ENCODE measurements around the gene CCDC107. TPM values are rescaled to one million over a fixed set of nuclear protein-coding genes. Genes with fewer than 3 reads are reported as not detected.

CCDC107 gene
- total RNA-seq, 1 donor from 2014 or later = 27.2 TPM

DNA sequence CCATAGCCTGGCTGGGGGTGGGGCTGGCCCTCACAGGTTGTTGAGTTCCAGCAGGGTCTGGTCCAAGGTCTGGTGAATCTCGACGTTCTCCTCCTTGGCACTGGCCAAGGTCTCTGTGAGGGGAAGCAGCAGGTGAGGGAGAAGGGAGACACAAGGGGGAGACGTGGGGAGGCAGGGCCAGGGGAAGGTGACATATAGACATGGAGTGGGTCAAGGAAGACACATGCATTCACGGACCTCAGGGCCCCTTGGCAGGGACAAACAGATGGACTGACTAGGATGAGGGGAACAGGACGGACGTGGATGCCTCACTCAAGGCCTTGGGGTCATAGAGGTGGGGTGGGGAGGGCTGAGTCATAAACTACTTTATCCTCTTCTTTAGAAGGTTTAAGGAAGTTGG, 24.0 kb downstream of the CCDC107 start:
- intact Hi-C loops (cut with micrococcal nuclease) = no loop called here

DNA sequence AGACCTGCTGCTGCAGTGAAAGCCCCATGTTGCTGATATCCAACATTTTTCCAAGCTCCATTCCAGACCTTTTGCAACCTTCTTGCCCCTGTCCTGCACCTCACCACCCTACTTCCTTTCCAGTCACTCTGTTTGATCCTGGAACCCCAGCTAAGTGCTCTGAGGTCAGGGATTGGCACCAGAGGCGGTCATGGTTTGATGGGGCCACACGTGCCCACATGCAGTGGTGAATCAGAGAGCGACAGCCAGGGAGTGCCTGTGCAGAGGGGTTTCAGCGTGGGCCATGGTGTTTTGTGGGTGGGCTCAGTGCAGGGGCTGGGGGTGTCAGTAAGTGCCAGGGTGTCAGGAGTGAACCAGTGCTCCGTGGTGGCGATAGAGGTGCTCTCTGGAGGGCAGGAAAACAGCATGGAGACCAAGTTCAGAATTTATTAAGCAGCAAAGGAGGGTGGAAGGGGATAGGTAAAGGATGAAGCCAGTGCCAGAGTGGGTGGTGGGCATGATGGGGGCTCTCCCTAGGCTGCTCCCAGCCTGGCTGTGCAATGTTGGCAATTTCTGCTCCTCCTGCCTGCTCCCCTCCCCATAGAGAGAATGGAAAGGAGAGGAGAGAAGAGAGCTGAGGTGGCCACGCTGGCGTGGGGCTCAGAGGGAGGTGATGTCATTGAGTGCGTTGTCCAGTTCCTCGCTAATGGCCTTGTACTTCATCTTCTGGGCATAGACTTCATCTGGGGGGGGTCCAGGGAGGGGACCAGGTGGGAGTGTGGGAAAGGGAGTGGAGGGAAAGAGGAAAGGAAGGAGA, 24.6 kb downstream of the CCDC107 start:
- intact Hi-C loops (cut with micrococcal nuclease) = no loop called here

DNA sequence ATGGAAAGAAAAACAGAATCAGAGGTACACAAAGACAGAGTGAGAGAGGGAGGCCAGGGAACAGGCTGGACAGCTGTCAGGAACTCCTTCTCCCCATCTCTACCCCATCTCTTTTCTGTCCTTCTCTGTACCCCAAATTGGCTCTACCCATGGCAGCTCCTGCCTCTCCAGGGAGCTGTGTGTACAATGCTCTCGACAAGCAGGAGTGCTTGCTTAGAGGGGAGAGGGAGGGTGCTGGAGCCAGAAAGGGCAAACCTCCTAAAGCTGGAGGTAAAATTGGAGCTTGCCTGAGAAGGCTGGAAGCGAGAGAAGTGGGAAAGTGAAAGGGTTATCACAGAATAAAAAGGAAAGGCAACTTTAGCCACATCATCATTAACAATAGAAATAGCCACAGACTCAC, 25.2 kb downstream of the CCDC107 start:
- intact Hi-C loops (cut with micrococcal nuclease) = no loop called here

DNA sequence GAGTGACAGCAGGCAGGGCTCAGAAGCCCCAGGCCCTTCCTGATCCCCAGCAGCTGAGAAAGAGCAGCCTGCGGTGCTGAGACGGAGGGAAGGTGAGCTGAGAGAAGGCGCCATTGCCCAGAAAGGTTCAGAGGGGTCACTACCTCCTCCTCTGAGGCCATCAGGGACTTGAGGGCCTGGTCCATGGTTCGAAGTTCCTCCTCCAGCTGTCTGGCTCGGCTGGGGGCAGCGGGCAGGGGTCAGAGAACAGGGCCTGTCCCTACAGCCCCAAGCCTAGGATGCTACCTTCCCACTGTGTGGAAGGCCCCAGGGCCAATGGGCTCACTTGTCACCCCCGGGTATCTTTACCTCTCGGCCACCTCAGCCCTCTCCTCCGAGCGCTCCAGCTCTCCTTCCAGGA, 26.8 kb downstream of the CCDC107 start:
- intact Hi-C loops (cut with micrococcal nuclease) = no loop called here

DNA sequence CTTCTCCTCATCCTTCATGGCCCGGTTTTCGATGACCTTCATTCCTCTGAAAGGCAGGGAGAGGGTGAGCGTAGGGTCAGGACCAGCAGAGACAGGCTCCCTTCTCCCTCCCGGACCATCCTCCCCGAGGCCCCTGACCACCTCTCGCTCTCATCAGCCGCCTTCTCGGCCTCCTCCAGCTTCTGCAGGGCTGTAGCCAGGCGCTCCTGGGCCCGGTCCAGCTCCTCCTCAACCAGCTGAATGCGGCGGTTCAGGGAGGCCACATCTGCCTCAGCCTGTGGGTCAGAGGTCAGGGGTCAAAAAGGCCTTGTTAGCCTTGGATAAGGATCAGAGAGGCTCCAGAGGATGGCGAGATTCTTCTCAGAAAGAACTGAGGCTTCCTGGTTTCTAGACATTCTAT, 27.4 kb downstream of the CCDC107 start:
- intact Hi-C loops (cut with micrococcal nuclease) = no loop called here

DNA sequence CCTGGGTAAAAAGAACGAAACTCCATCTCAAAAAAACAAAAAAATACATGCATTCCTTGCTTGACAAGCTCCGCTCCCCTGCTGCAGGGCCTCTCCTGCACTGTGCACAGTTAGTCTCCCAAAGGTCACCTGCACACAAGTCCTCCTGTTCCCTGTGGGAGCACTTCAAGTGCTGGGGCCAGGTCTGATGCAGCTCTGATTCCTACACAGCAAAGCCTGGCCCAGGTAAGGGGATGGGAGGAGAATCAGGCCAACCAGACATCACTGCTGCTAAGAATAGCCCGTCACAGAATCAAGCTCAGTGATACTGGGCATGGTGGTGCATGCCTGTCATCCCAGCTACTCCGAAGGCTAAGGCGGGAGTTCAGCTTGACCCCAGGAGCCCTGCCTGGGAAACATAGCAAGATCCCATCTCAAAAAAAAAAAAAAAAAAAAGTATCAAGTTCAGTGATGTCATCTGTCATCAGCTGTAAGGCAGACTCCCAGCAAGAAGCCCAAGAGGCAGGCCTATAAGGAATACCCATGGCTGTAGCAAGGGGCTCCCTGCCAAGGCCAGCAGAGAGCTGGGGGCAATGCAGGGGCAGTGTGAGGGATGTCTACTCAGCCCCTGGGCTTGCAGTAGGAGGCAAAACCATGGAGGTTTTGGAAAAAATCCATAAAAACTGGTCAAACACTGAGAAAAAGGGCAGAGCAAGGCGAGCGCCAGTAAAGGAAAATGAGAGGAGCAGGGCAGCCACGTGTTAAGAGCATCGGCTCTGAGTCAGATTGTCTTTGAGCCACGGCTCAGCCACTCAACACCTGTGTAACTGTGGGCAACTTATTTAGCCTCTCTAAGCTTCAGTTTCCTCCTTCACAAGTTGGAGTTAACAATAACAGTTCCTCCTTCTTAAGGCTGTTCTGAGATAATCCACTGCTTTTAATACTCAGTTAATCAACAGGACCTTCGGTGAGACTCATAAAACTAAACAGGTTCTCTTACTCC, 28.4 kb downstream of the CCDC107 start:
- intact Hi-C loops (cut with micrococcal nuclease) = no loop called here

DNA sequence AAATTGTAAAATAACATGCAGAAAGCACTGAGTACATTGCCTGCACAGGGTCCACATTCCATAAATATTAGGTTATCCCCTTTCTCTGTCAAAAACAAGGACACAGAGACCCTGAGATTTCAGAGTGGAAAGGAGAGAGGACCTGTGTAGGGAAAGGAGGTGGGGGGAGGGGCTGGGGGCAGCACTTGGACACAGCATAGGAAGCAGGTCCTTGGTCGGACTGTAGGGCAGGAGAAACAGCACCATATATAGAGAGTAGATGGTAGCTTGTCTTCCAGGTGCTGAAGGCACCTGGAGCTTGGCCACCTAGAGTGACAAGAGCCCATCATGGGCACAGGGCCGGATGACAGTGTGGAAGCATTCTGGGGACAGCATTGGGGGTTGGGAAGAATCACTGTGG, 29.2 kb downstream of the CCDC107 start:
- intact Hi-C loops (cut with micrococcal nuclease) = no loop called here

DNA sequence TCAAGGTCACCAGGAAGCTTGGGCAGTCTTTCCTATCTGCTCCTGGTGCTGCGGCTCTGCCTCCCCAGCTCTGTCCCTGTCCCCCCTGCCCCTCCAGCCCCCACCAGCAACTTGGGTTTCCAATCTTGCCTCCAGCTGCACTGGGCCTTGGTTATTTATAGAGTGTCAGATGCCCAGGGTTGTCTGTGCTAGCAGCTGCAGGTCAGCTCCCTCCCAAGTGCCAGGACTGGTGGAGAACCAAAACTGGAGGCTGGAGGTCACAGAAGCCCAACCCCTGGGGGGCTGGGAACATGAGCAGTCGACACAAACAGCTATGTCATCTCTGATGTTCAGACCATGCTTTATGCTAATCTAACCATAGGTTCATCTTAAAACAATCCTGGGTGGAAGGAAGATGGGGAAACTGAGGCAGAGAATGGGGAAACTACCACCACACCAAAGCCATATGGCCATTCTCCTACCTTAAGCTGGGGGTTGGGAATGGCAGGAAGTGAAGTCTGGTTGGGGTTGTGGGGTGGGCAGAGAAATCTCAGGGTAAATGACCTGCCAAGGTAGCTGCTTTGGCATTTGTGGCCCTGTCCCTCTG, 30.0 kb downstream of the CCDC107 start:
- intact Hi-C loops (cut with micrococcal nuclease) = no loop called here

DNA sequence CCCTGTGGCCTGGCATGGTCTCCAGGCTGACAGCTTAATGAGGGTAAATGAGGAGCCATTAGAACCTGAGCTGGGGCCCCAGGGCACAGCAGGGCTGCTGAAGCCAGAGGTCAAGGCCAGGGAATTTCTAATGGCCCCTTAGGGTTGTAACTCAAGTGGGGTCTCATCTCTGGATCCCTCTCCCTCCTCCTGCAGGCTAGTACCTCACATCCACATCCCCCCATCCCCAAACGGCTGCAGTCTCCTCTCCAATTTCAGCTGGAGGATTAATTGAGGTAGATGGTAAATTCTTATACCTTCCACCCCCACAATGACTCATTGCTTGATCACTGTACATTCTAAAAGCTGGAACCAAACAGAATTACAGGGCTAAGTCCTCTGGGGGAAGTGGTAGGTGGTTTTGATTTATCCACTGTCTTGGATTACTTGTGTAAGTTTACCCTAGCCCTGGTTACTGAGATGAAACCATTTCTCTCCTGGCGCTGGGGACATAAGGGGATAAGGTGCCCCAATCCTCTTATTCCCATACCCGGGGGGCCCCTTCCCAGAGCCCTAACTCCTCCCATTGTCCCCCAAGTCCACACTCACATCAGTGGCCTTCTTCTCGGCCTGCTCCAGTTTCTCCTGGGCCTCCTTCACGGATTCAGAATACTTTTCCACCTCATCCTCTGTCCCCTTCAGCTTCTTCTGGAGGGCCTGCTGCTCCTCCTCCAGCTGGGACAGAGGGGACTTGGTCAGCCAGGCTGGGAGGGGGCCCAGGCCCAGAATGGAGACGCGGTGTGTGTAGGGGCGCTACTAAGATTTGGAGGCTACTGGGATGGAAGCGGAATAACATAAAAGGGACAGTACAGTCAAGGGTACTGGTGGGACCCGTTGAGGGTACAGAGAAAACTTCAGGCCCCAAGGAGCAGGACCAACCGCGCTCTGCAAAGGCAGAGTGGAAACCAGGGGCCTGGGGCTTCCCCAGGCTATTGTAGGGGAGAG, 30.8 kb downstream of the CCDC107 start:
- intact Hi-C loops (cut with micrococcal nuclease) = no loop called here

DNA sequence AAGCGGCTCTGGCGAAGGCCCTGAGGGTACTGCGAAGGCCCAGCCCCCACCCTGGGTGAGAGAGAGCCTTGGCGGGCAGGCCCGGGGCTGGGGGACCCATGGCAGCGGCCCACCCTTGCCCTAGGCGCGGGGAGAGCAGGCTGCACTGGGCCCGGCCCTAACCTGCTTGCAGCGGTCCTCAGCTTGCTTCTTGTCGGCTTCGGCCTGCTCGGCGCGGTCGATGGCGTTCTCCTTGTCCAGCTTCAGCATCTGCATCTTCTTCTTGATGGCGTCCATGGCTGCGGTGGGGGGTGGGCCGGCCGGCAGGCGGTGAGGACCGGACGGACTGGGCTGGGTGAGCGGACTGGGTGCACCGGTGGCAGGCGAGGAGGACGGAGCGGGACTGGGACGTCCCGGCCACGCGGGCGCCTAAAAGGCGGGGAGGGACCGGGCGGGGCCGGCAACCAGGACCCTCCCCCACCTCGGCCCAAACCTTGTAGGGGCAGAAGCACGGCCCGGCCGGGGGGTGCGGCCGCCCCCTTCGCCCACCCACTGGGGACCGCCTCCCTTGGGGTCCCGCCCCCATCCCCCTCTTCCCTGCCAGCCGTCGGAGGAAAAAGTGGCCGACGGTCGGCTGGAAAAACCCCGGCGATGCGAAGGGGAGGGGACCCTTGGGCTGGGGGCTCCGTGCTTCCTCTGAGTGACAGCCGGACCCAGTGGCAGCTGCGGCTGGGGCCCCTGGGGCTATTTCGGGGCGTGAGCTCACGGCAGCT, 31.6 kb downstream of the CCDC107 start, which contains the start of gene TPM2:
TSS of gene TPM2 (minus strand) at position 384 of the 752 bp plus-strand sequence. CDS start at position 276, 108 bp downstream.
- intact Hi-C loops (cut with micrococcal nuclease) = loop anchor here (5.0 kb wide), 1 partner anchor 42 kb away; no protein-coding TSS in a partner anchor

DNA sequence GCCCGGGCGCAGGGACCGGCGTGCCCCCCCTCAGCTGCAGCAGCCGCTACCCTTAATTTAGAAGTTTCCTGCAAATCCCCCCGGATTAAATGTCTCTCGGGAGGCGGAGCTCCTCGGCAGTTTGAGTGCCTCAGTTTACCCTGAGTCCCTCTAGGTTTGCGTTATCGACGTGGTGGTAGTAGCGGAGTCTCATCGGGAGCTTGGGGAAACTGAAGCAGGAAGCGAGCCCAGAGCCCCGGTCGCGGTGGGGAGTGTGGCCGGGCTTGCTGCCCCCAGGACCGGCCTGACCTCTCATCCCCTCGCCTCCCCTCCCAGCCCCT, 32.2 kb downstream of the CCDC107 start:
- intact Hi-C loops (cut with micrococcal nuclease) = loop anchor here (5.0 kb wide), 1 partner anchor 43 kb away; no protein-coding TSS in a partner anchor

DNA sequence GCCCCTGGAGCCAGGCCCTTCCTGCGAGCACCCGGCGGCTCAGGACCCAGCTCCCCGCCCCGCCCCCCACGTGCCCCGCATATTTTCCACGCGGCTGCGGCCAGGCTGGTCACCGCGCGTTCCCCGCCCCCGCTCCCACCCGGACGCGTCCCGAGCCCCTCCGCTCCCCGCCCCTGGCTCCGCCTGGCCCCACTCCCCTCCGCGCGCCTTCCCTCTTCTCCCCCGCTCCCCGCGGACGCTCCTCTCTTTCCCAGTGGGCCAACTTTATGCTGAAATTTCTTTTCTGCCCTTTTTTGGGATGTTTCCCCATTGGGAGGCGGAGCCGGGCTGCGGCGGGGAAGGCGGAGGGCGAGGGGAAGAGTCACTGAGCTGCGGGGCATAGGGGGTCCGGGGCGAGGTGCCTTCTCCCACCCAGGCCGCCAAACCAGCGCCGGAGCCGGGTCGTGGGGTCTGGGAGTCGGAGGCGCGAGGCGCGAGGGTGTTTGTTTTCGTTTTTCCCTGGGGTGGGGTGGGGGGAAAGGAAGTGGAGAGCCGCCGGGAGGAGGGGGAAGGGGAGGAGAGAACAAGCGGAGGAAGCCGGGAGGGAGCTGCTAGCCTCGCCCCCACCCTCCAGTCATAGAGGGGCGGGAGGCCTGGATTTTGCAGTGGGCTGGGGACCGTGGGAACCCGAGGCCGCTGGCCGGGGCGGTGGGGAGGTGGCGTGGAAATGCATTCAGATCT, 32.7 kb downstream of the CCDC107 start:
- intact Hi-C loops (cut with micrococcal nuclease) = loop anchor here (5.0 kb wide), 1 partner anchor 43 kb away; no protein-coding TSS in a partner anchor

DNA sequence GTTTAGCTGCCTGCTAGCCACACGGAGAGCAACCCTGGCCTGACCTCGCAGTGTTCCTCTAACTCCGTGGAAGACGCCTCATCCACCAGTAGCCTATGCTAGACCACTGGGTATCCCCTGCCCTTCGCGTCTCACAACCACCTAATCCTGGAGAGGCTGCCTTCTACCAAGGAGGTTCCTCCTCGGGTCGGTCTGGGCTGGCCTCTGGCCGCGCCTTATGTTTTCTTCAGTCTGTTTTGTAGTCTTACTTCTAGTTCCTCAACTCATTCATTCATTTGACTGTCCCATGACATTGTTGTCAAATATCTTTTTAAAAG, 33.2 kb downstream of the CCDC107 start:
- intact Hi-C loops (cut with micrococcal nuclease) = loop anchor here (5.0 kb wide), 1 partner anchor 44 kb away; no protein-coding TSS in a partner anchor

DNA sequence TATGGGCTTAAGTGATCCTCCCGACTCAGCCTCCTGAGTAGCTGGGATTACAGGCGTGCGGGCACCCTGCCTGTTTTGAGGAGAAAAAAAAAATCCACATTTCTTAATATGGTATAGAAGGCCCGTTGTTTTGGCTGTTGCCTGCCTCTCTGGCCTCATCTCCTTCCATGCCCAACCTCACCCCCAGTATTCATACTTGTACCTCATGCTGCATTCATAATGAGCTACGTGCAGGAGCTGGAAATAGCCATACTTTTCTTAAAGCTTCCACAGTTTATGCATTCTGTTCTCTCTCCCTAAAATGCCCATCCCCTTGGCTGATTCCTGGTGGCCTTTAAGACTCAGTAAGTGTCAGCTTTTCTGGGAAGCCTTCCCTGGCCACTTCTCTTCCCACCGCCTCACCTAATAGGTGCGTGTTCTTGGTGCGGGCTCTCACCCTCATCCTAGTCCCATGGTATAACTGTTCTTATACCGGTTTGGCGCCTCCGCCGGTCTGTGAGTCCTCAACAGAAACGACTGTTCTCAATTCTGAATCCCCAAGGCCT, 33.7 kb downstream of the CCDC107 start:
- intact Hi-C loops (cut with micrococcal nuclease) = loop anchor here (5.0 kb wide), 1 partner anchor 45 kb away; no protein-coding TSS in a partner anchor

DNA sequence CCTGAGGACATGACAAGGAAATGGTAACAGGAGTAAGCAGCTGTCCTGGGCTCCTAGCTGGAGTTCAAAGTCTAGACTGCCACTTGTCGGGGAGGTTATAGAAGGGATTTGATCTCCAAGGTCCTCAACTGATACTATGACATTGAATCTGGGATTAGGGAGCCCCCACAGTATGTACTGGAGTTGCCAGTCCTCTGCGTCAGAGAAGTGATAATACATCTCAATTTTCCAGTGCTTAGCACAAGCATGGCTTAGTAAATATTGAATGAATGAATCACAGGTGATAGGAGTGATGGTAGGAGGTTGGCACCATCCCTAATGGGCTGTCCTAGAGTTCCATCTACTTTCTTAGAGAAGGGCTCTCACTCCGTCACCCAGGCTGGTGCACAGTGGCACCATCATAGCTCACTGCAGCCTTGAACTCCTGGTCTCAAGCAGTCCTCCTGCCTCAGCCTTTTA, 37.9 kb downstream of the CCDC107 start:
- intact Hi-C loops (cut with micrococcal nuclease) = loop anchor here (2.0 kb wide), 2 partner anchors 33 to 37 kb away; partner anchors contain the start of genes CCDC107 and RMRP

DNA sequence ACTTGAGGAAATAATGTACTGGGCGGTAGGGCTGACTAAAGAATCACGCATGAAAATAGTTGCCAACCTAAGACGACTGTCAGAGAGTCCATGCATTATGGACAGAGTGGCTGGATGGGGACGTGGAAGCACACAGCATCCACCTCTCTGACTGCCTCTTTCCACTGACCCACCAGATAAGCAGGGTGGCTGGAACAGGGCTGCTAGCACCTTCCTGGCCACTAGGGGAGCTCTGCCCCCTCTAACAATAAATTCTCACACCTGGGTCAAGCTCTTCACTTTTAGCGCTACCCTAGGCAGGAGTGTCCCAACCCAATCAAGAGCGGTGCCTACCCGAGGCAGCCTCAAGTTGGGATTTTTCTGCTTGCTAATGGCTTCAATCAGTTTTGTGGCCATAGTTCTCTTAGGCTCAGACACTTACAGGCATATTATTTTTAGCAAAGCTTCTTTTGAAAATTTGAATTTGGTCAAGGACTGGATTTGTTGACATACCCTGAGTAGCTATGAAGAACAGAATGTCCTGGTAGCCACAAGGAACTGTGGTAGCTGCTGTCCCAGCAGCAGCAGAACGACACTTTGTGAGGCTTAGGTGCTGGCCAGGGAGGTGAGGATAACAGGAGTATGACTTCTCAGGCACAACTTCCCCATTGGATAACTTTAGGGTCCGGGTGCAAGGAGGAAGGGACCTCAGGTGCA, 38.6 kb downstream of the CCDC107 start:
- intact Hi-C loops (cut with micrococcal nuclease) = loop anchor here (2.0 kb wide), 2 partner anchors 32 to 38 kb away; partner anchors contain the start of genes CCDC107 and RMRP

DNA sequence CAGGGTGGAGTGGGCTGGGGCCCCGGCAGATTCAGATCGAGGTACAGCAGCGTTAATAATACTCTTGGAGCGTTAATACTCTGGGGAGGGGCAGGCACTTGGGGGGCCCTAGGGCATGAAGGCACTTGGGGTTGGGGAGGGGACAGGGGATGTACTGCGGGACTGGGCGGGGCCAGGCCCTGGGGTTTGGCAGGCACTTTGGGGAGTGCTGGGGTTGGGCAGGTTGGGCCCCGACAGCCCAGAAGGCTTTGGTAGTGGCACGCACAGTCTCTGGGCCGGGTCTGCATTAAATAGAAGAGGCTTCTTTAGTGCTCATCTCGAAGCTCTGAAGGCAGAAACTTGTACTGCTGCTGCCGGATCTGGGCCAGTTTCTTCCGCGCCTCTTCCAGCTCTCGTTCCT, 39.4 kb downstream of the CCDC107 start:
- intact Hi-C loops (cut with micrococcal nuclease) = loop anchor here (2.0 kb wide), 2 partner anchors 31 to 39 kb away; partner anchors contain the start of genes CCDC107 and RMRP

DNA sequence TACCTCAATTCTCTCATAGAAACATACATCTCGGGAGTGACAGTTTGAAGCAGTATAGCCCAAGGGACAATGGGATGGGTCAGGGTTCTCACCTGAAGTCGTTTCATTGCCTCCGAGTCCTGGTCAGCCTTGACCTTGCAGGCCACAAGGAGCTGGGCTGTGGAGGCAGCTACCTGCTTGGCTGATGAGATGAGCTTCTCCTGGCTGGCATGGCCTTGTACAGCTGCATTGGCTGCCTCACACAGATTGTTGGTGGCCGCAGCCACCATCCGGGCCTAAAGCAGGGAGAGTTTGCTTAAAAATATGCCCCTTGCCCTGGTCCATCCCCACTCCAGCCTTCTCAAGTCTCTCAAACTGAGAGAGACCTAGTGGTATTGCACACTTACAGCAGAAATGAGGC, 40.1 kb downstream of the CCDC107 start:
- intact Hi-C loops (cut with micrococcal nuclease) = no loop called here

Data from T-helper 2 cell treated with Interferon-gamma antibody and Interleukin-4, amounts not matched to agents 100 ng/mL and 5 ng/mL, for 36 hours (primary cell).